Keratinocyte (primary cell): ENCODE results near the gene C6orf118.

Source experiments
- CTCF ChIP-seq, 3 experiments: IDR thresholded peaks in 1 of 3; conservative IDR thresholded peaks in 1 of 3; optimal IDR thresholded peaks in 1 of 3; 2 replicates in 2 of 3; 3 replicates in 1 of 3; pipeline versions ENCODE3 to v1.5.1; 2011; ENCODE audit warnings: low read length in 3 of 3, mild to moderate bottlenecking in 3 of 3, moderate library complexity in 2 of 3, control low read depth in 1 of 3, inconsistent platforms in 1 of 3; ENCODE audit not compliant: insufficient read depth in 2 of 3; ENCODE audit errors: extremely low read depth in 1 of 3
- EZH2 ChIP-seq: IDR thresholded peaks from one replicate; pipeline ENCODE4 v1.6.1; 2012; ENCODE audit warnings: inconsistent platforms, mild to moderate bottlenecking, low read length, moderate library complexity

- TF ChIP-seq CTCF (optimal IDR thresholded peaks at IDR 0.05 in 1 of 3, IDR thresholded peaks at IDR 0.05 in 1 of 3, conservative IDR thresholded peaks at IDR 0.05 in 1 of 3; ENCODE audit: extremely low read depth in 1 of 3, insufficient read depth in 2 of 3, low read length in 3 of 3) (no peak), EZH2 (no peak)
These were observed 8.3 kb upstream of the C6orf118 start for GRCh38 chr6:165317723-165318122.
